HepG2 (cell line): ENCODE data around the gene CLN6. TPM values are rescaled to one million over a fixed set of nuclear protein-coding genes. Genes with fewer than 3 reads are reported as not detected.
A peak's percentile ranks its signal among the peaks of the same experiment; 100 is the strongest.

Experiments used
- CREM ChIP-seq, 2 experiments: sonication (generic) in 1 of 2; formaldehyde crosslinking in 1 of 2; IDR thresholded peaks; 2 replicates each; pipeline versions ENCODE4 v1.4.0 to v1.6.1; 2016 to 2020; ENCODE audit warnings: antibody characterized with exemption in 1 of 2, mild to moderate bottlenecking in 1 of 2, missing genetic modification reagents in 1 of 2
- FIP1L1 ChIP-seq: fragments of 200-400 bp; formaldehyde crosslinking; IDR thresholded peaks from 2 replicates; pipeline ENCODE4 v1.6.1; 2018; ENCODE audit warnings: low read depth, mild to moderate bottlenecking, low read length, moderate library complexity, borderline replicate concordance; ENCODE audit not compliant: insufficient read depth
- FOXC1 ChIP-seq: sonication (generic); formaldehyde crosslinking; IDR thresholded peaks from 2 replicates; pipeline ENCODE4 v1.8.0; 2022; ENCODE audit warnings: mild to moderate bottlenecking, missing genetic modification reagents, borderline replicate concordance
- GPBP1L1 ChIP-seq: sonication (generic); formaldehyde crosslinking; IDR thresholded peaks from 2 replicates; pipeline ENCODE4 v1.5.0; 2020; ENCODE audit warnings: mild to moderate bottlenecking, missing genetic modification reagents
- GTF3A ChIP-seq: sonication (generic); formaldehyde crosslinking; conservative IDR thresholded peaks from 2 replicates; pipeline ENCODE4 v1.4.0; 2020; ENCODE audit warnings: mild to moderate bottlenecking, missing genetic modification reagents
- HMGXB4 ChIP-seq, 2 experiments: sonication (generic) in 1 of 2; formaldehyde crosslinking in 1 of 2; IDR thresholded peaks; 2 replicates each; pipeline versions ENCODE4 v1.4.0 to v1.6.1; 2018 to 2020; ENCODE audit warnings: missing genetic modification reagents in 2 of 2, borderline replicate concordance in 1 of 2, low read depth in 1 of 2, mild to moderate bottlenecking in 1 of 2, missing biosample characterization in 1 of 2
- HNRNPK ChIP-seq: fragments of 200-400 bp; formaldehyde crosslinking; IDR thresholded peaks from 2 replicates; pipeline ENCODE4 v1.6.1; 2018; ENCODE audit warnings: low read length, low read depth, moderate library complexity, mild to moderate bottlenecking; ENCODE audit not compliant: poor library complexity, severe bottlenecking
- HOMEZ ChIP-seq: IDR thresholded peaks from 2 replicates; pipeline ENCODE4 v1.6.1; 2016; ENCODE audit warnings: low read depth
- KAT7 ChIP-seq: IDR thresholded peaks from 2 replicates; pipeline ENCODE4 v1.6.1; 2018; ENCODE audit warnings: borderline replicate concordance, missing compliant biosample characterization
- KDM2A ChIP-seq: sonication (generic); formaldehyde crosslinking; IDR thresholded peaks from 2 replicates; pipeline ENCODE4 v1.4.0; 2020; ENCODE audit warnings: low read depth, missing genetic modification reagents, borderline replicate concordance
- KLF6 ChIP-seq: IDR thresholded peaks from 2 replicates; pipeline ENCODE4 v1.8.0; 2016; ENCODE audit warnings: missing biosample characterization, missing genetic modification reagents
- SIN3B ChIP-seq: fragments of 150-350 bp; IDR thresholded peaks from 2 replicates; pipeline ENCODE4 v1.6.1; 2014; ENCODE audit warnings: low read length
- ZNF280B ChIP-seq: sonication (generic); formaldehyde crosslinking; IDR thresholded peaks from 2 replicates; pipeline ENCODE4 v1.5.0; 2020; ENCODE audit warnings: missing genetic modification reagents, mild to moderate bottlenecking, borderline replicate concordance
- ZNF333 ChIP-seq: sonication (generic); formaldehyde crosslinking; IDR thresholded peaks from 2 replicates; pipeline ENCODE4 v1.4.0; 2020; ENCODE audit warnings: mild to moderate bottlenecking, missing genetic modification reagents, borderline replicate concordance
- ZNF512B ChIP-seq: sonication (generic); formaldehyde crosslinking; IDR thresholded peaks from 2 replicates; pipeline ENCODE4 v1.5.1; 2020; ENCODE audit warnings: missing genetic modification reagents, mild to moderate bottlenecking, borderline replicate concordance
- ZNF567 ChIP-seq: sonication (generic); formaldehyde crosslinking; IDR thresholded peaks from 2 replicates; pipeline ENCODE4 v1.8.1; 2023; ENCODE audit warnings: mild to moderate bottlenecking, missing genetic modification reagents, borderline replicate concordance
- ZNF768 ChIP-seq: sonication (generic); formaldehyde crosslinking; IDR thresholded peaks from 2 replicates; pipeline ENCODE4 v1.4.0; 2020; ENCODE audit warnings: missing genetic modification reagents
- ZZZ3 ChIP-seq: sonication (generic); formaldehyde crosslinking; IDR thresholded peaks from 2 replicates; pipeline ENCODE4 v1.4.0; 2020; ENCODE audit warnings: missing genetic modification reagents, mild to moderate bottlenecking, borderline replicate concordance
- polyA plus RNA-seq, 8 experiments: library from polyadenylated mRNA; depleted of rRNA in 3 of 8; stranded (reverse) in 7 of 8; unstranded in 1 of 8; fragments of >200 nt; fragmentation: Illumina TruSeq in 4 of 8; extraction: Trizol in 4 of 8; gene quantifications; 2 replicates each; pipeline versions ENCODE4 v1.2.1 to v1.2.3, GENCODE V29; 2011 to 2016; ENCODE audit warnings: low read depth in 4 of 8, missing spikeins in 1 of 8, mixed read lengths in 1 of 8; ENCODE audit not compliant: insufficient read depth in 1 of 8
- total RNA-seq, 5 experiments: library from RNA; depleted of rRNA; stranded (reverse); fragments of >200 nt; fragmentation: Illumina TruSeq; extraction: Trizol; gene quantifications; 2 replicates each; pipeline ENCODE4 v1.2.3, GENCODE V29; 2016; ENCODE audit warnings: low read depth in 1 of 5

Gene CLN6
- total and polyA plus RNA-seq, 2 of the 13 experiments (the other 11 are each of a cell fraction or from before 2014, with no cell fraction given): 24.9 to 27.1 TPM

- TF ChIP-seq SIN3B: no peak
- TF ChIP-seq CREM (IDR thresholded peaks at IDR 0.05): no peak
- TF ChIP-seq CREM (CRISPR knock-in tag; IDR thresholded peaks at IDR 0.05): no peak
- TF ChIP-seq KLF6: peak; percentile 85; the same call in 1 of the 2 replicates
- TF ChIP-seq ZZZ3 (CRISPR knock-in tag): no peak
- no peak for TF ChIP-seq FOXC1 (CRISPR knock-in tag)
- TF ChIP-seq HNRNPK: no peak
- TF ChIP-seq FIP1L1: no peak
- TF ChIP-seq KAT7 (CRISPR knock-in tag): no peak; the same call in 1 of the 2 replicates
- peak; percentile 29 to 53; a peak in 2 of 4 replicates for TF ChIP-seq HMGXB4 (CRISPR knock-in tag; IDR thresholded peaks at IDR 0.05; ENCODE audit: borderline replicate concordance in 1 of 2, low read depth in 1 of 2)
- peak; percentile 58; the same call in 1 of the 2 replicates for TF ChIP-seq ZNF768 (CRISPR knock-in tag)
- TF ChIP-seq KDM2A (CRISPR knock-in tag): no peak; the same call in 1 of the 2 replicates
- TF ChIP-seq GPBP1L1 (CRISPR knock-in tag): no peak
- TF ChIP-seq GTF3A (CRISPR knock-in tag): no peak
- TF ChIP-seq ZNF567 (CRISPR knock-in tag): no peak
- TF ChIP-seq HOMEZ: no peak
- 0 out of 2 replicates have a peak, but pooled peaks have one; percentile 8 for TF ChIP-seq ZNF333 (CRISPR knock-in tag)
- peak; percentile 71; the same call in 1 of the 2 replicates for TF ChIP-seq ZNF280B (CRISPR knock-in tag)
- no peak for TF ChIP-seq ZNF512B (CRISPR knock-in tag)
These were observed at the start of gene CLN6 (continued) for GRCh38 chr15:68229386-68230156.
